Measurements from ENCODE around the gene TWF1. TPM values are rescaled to one million over a fixed set of nuclear protein-coding genes. Genes with fewer than 3 reads are reported as not detected.

The TWF1 gene
- total RNA-seq: 100 to 1,000 TPM in 1 of 4 donors, 10 to 100 TPM in 3; 66.5 to 116 (median 77.5) TPM

DNA sequence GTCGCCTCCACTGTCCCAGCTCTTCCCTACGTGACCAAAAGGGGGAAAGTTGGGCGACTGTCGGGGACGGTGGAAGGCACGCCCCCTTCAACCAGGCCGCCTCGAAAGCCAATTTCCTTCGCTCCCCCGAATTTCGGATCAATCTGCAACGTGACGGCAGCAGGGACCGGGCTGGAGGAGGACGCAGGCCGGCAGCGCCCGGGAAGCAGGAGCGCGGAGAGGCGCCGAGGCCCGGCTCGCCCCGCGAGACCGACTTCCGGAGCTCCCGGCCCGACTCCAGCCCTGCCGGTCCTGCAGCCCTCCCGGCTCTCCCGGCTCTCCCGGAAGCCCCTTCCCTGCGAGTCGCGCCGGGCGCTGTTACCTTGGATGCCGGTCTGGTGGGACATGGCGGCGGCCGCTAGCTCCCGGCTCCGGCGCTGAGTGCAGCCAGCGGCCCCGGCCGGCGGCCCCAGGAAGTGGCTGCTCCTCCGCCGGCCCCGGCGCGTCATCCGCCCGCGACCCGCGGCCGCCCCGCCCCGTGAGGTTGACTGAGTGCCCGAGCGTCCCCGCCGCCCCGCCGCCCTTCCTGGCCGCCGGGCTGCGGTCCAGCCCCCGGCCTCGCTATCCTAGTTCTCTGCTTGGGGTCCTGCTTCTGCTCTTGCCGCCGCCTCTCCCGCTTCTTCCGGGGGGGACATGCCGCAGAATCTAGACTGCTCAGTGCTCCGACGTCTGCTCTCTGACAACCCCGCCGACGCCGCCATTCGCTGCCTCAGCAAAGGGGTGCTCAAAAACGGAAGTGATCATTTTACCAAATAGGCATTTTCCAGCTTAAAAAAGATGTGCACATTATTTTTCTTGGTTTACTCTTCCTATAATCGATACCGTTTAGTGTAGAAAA lies at the start of gene TWF1:
Gene TWF1 (minus strand): TSS at position 458 of the 877 bp plus-strand sequence. CDS start 72 bp downstream, at position 386.
- no peak for TF ChIP-seq CTCF (IDR thresholded peaks at IDR 0.05; ENCODE audit: low read depth)

DNA sequence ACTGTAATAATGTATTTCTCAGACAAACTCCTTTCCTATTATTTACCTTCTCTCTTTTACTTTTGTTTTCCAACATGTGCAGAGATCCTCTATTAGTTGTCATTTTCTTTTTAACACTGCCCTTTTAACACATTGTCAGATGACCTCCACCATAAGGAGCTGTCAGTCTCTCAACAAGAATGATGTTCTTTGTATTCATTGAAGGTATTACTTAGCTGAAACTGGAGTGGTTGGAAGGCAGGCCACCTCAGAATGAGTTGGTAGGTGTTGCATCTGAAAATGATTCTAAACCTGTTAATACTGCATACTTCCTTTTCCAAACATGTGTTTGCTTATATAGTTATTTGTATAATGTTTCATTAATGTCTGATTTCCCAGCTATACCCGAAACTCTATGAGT lies 46.6 kb upstream of the TWF1 start:
- no peak for TF ChIP-seq CTCF (IDR thresholded peaks at IDR 0.05; ENCODE audit: low read depth)

DNA sequence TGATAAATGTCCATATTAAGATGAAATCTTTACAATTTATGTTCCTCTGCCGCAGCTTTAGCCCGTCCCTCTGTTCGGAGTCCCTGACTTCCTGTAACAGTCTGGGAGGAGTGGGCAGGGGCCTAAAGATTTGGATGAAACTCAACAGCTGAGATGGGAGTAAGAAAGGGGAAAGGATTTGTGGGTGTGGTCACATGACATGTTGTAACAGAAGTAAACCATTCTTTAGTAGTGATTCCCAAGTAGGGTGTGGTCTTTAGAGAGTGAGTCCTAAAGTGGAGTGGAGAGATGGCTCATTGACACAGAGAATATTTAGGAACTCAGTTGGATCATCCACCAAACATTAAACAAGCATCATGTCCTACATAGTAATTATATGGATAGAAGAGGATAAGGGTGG lies 42.7 kb upstream of the TWF1 start:
- TF ChIP-seq CTCF (IDR thresholded peaks at IDR 0.05; ENCODE audit: low read depth): no peak

- TF ChIP-seq CTCF (IDR thresholded peaks at IDR 0.05; ENCODE audit: low read depth): no peak
Measured at GRCh38 chr12:43848226-43848507, 42.0 kb upstream of the TWF1 start.

DNA sequence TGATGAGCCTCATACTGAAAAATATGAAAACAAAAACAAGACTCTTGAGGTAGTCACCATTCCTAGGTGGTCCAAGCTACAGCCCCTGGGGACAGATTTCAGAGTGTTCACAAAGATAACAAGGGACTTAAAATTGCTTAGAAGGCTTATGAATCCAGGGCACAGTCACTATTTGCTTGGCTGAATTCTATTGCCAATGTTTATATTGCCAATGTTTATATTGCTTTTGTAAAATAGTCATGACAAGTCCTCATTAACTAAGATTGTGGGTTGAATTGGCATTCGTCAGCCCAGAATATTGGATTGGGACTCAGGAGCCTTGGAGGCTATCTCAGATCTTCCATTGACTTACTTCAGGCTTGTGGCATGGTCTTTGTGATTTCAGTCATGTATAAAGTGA lies 36.1 kb upstream of the TWF1 start:
- TF ChIP-seq CTCF (IDR thresholded peaks at IDR 0.05; ENCODE audit: low read depth): no peak

DNA sequence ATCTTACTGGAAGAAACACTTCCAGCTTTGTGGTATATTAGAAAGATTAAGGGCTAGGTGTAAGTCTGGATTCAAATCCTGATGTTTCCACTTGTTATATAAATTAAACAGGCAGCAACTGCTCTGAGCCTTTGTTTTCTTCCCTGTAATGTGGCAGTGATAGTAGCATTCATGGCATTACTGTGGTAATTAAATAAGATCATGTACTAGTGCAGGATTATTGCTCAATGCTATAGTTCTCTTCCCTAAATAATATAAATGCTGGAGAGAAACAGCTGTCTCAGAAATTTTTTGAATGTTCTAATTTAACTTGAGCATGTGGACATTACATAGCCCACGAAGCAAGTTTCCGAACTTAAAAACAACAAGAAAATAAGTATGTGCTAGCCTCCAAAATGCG lies 35.1 kb upstream of the TWF1 start:
- TF ChIP-seq CTCF (IDR thresholded peaks at IDR 0.05; ENCODE audit: low read depth): no peak

- TF ChIP-seq CTCF (IDR thresholded peaks at IDR 0.05; ENCODE audit: low read depth): no peak
Measured at GRCh38 chr12:43840338-43840737, 34.2 kb upstream of the TWF1 start.

Data from subcutaneous adipose tissue (tissue), 4 donors.